ENCODE data around the gene P4HTM.
A peak's percentile ranks its signal among the peaks of the same experiment; 100 is the strongest.

The P4HTM gene

DNA sequence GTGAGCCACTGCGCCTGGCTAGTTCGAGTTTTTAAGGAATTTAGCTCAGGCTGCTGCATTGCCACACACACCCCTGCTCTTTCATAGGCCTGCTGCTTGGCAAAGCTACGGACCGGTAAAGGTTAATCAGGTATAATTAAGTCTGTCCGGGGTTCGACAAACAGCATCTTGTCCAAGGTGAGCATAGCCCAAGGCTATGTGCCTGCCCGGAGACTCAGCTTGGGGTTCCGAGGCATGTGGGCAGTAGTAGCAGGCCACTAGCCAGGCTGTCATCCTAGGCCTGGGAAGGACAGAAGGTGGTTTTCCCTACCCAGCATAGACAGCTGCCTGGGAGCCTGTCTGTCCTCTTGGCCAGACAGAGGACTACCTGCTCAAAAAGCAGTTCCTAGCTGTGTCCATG is 6.6 kb downstream of the P4HTM start:
- Histone ChIP-seq H2BK120ac (ENCODE audit: low read depth, low read length) (no peak overlapping the region), H3K4me1 (ENCODE audit: control insufficient read depth, low read depth, low read length) (no peaks in the 10 kb centered on the region), H3K4me3 (ENCODE audit: low read length) (no peak overlapping the region), H3K79me2 (ENCODE audit: control insufficient read depth, insufficient read depth, low read length) (no peaks in the 10 kb centered on the region), H3K4ac (ENCODE audit: low read depth, low read length) (no peak overlapping the region), H2BK15ac (replicated peaks; ENCODE audit: low read depth) (no peak overlapping the region), H3K56ac (ENCODE audit: low read length) (no peak overlapping the region), H3K27ac (ENCODE audit: low read depth, low read length) (no peak overlapping the region), H3K9ac (ENCODE audit: low read length) (no peak overlapping the region), H3K23ac (ENCODE audit: low read length) (no peak overlapping the region), H3K4me2 (ENCODE audit: low read length) (no peak overlapping the region), H3K36me3 (ENCODE audit: control insufficient read depth, insufficient read depth, low read length) (no peaks in the 10 kb centered on the region), H3K27me3 (ENCODE audit: insufficient read depth, low read length, poor library complexity) (no peaks in the 10 kb centered on the region), H2AK5ac (ENCODE audit: low read length) (no peak overlapping the region), H4K8ac (ENCODE audit: low read depth, low read length) (no peak overlapping the region), H3K79me1 (ENCODE audit: low read length) (peaks cover under 1% of the 10 kb centered on the region), H3K18ac (ENCODE audit: low read length) (no peak overlapping the region), H4K5ac (ENCODE audit: low read length) (no peak overlapping the region), H2BK5ac (ENCODE audit: low read length) (no peak overlapping the region)
- DNase-seq: no peak
- no CpG with 5 or more reads among the region's 8 CpGs for WGBS (ENCODE audit: extremely low coverage, insufficient coverage, low lambda C conversion rate)

DNA sequence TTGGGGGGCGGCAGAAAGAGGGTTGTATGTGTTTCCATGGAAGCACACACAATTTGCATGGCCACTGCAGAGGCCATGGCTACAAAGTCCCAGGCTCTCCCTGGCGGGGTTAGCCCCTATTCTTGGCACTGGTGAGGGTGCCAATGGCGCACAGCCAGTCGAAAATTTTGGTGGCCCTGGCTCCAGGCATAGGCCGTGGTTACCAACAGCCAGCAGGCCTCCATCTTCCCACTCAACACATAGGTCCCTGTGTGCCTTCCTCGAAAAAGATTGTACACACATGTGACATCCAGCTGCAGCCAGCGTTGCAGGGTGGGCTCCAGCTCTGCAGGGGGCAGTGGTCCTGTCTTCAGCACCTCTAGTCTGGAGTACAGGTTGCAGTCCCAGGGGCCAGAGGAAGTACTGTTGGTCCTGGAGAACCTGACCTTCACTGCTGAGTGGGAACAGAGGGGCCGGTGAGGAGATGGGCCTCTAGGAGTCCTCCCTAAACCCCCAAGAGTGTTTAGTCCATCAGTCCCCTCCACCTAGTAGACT is 7.1 kb downstream of the P4HTM start:
- Histone ChIP-seq H3K4me3 (ENCODE audit: low read length) (no peak overlapping the region), H3K23ac (ENCODE audit: low read length) (no peak overlapping the region), H2BK15ac (replicated peaks; ENCODE audit: low read depth) (no peak overlapping the region), H3K18ac (ENCODE audit: low read length) (no peak overlapping the region), H2AK5ac (ENCODE audit: low read length) (no peak overlapping the region), H3K4ac (ENCODE audit: low read depth, low read length) (no peak overlapping the region), H3K4me2 (ENCODE audit: low read length) (no peak overlapping the region), H2BK120ac (ENCODE audit: low read depth, low read length) (no peak overlapping the region), H3K9ac (ENCODE audit: low read length) (no peak overlapping the region), H3K79me1 (ENCODE audit: low read length) (no peaks in the 10 kb centered on the region), H2BK5ac (ENCODE audit: low read length) (no peak overlapping the region), H3K4me1 (ENCODE audit: control insufficient read depth, low read depth, low read length) (no peaks in the 10 kb centered on the region), H3K56ac (ENCODE audit: low read length) (no peak overlapping the region), H3K36me3 (ENCODE audit: control insufficient read depth, insufficient read depth, low read length) (no peaks in the 10 kb centered on the region), H4K8ac (ENCODE audit: low read depth, low read length) (no peak overlapping the region), H3K79me2 (ENCODE audit: control insufficient read depth, insufficient read depth, low read length) (no peaks in the 10 kb centered on the region), H4K5ac (ENCODE audit: low read length) (no peak overlapping the region), H3K27ac (ENCODE audit: low read depth, low read length) (no peak overlapping the region), H3K27me3 (ENCODE audit: insufficient read depth, low read length, poor library complexity) (no peaks in the 10 kb centered on the region)
- WGBS (ENCODE audit: extremely low coverage, insufficient coverage, low lambda C conversion rate): no CpG with 5 or more reads among the region's 8 CpGs
- no peak for DNase-seq

DNA sequence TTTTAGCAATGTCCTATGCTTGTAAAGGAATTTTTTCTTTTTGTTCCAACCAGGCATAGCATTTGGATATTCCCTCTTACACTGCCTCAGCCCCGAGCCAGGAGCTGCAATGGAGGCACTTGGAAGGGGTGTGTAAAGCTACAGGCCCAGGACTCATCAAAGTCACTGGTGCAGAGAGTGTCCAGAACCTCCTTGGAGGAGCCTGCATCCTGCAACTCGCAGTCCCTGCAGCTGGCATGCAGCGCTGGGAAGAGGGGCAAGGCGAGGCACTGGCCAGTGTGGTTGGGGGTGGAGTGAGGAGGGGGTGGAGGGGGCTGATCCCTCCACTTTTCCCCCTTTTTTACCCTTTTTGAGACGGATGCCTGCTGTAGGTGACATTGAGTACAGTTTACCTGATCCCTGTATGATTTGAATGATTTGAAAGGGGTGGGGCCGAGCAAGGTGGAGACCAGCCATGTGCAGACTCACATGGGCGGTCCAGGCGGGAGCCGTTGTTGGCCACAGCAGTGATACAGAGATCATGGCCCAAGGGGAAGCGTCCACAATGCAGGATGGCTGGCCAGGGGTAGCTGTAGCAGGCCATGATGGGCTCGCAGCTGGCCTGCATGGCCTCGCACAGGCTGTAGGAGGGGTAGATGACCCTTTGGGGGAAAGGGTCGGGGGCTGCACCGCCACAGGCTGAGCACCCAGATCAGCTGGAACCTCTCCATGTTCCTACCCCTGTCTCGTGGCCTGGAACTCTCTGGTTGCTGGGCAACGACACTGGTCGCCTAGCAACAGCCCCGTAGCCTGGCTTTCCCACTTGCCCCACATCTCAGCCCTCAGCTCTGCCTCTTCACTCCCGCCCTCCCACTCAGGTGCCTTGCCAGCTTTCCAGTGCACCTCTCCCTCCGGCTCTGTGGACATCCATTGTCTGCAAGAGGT is 7.9 kb downstream of the P4HTM start:
- no peak overlapping the region for H4K8ac ChIP-seq (ENCODE audit: low read depth, low read length)
- H3K4me3 ChIP-seq (ENCODE audit: low read length): no peak overlapping the region
- H3K27me3 ChIP-seq (ENCODE audit: insufficient read depth, low read length, poor library complexity): no peaks in the 10 kb centered on the region
- no CpG with 5 or more reads among the region's 20 CpGs for WGBS (ENCODE audit: extremely low coverage, insufficient coverage, low lambda C conversion rate)
- H3K4me2 ChIP-seq (ENCODE audit: low read length): no peak overlapping the region
- no peaks in the 10 kb centered on the region for H3K36me3 ChIP-seq (ENCODE audit: control insufficient read depth, insufficient read depth, low read length)
- H3K79me1 ChIP-seq (ENCODE audit: low read length): no peaks in the 10 kb centered on the region
- no peak overlapping the region for H2BK5ac ChIP-seq (ENCODE audit: low read length)
- H3K27ac ChIP-seq (ENCODE audit: low read depth, low read length): no peak overlapping the region
- peak; percentile 58 for DNase-seq
- no peak overlapping the region for H3K18ac ChIP-seq (ENCODE audit: low read length)
- H3K9ac ChIP-seq (ENCODE audit: low read length): no peak overlapping the region
- H3K4ac ChIP-seq (ENCODE audit: low read depth, low read length): no peak overlapping the region
- H3K56ac ChIP-seq (ENCODE audit: low read length): no peak overlapping the region
- H2AK5ac ChIP-seq (ENCODE audit: low read length): no peak overlapping the region
- H2BK15ac ChIP-seq (replicated peaks; ENCODE audit: low read depth): no peak overlapping the region
- H3K79me2 ChIP-seq (ENCODE audit: control insufficient read depth, insufficient read depth, low read length): no peaks in the 10 kb centered on the region
- H2BK120ac ChIP-seq (ENCODE audit: low read depth, low read length): no peak overlapping the region
- no peaks in the 10 kb centered on the region for H3K4me1 ChIP-seq (ENCODE audit: control insufficient read depth, low read depth, low read length)
- no peak overlapping the region for H4K5ac ChIP-seq (ENCODE audit: low read length)
- H3K23ac ChIP-seq (ENCODE audit: low read length): no peak overlapping the region

DNA sequence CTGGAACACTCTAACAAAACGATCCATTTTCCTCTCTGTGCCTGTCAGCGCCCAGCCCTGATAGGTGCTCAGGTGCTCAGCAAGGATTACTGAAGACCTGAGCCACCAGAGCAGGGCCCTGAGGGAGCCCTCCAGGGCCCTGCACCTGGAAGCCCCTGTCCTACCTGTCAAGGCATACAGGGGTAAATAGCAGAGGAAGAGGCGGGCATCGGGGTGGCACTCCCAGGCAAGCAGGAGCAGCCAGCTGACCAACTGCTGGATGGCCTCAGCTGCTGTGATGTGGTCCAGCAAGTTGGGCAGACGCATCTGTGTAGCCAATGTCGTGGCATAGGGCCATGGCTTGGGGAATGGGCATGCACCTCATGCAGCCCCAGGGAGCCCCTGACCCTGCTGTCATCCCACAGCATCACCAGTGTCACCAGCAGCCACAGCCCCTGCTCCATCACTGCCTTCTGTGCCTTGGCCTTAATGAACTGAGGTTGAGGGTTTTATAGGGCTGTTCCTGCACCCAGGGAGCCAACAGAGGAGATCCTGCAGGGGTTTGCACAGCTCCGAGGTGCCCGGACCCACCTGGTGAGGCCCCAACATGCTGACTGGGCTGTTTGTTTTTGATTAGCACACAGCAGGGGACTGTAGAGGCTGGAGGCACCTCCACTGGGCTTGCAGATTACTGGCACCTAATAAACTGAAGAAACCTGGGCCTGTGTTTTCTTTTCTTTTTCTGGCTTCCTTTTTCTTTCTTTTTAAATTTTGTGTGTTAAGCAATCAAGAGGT is 9.2 kb downstream of the P4HTM start:
- Histone ChIP-seq H3K36me3 (ENCODE audit: control insufficient read depth, insufficient read depth, low read length) (no peaks in the 10 kb centered on the region), H3K4me1 (ENCODE audit: control insufficient read depth, low read depth, low read length) (no peaks in the 10 kb centered on the region), H3K9ac (ENCODE audit: low read length) (no peak overlapping the region), H2AK5ac (ENCODE audit: low read length) (no peak overlapping the region), H3K79me2 (ENCODE audit: control insufficient read depth, insufficient read depth, low read length) (no peaks in the 10 kb centered on the region), H3K23ac (ENCODE audit: low read length) (no peak overlapping the region), H4K5ac (ENCODE audit: low read length) (no peak overlapping the region), H3K4me3 (ENCODE audit: low read length) (no peak overlapping the region), H2BK15ac (replicated peaks; ENCODE audit: low read depth) (no peak overlapping the region), H3K4ac (ENCODE audit: low read depth, low read length) (no peak overlapping the region), H3K18ac (ENCODE audit: low read length) (no peak overlapping the region), H3K27me3 (ENCODE audit: insufficient read depth, low read length, poor library complexity) (no peaks in the 10 kb centered on the region), H4K8ac (ENCODE audit: low read depth, low read length) (no peak overlapping the region), H3K79me1 (ENCODE audit: low read length) (no peaks in the 10 kb centered on the region), H3K27ac (ENCODE audit: low read depth, low read length) (no peak overlapping the region), H2BK5ac (ENCODE audit: low read length) (no peak overlapping the region), H2BK120ac (ENCODE audit: low read depth, low read length) (no peak overlapping the region), H3K4me2 (ENCODE audit: low read length) (no peak overlapping the region), H3K56ac (ENCODE audit: low read length) (no peak overlapping the region)
- no peak for DNase-seq
- WGBS (ENCODE audit: extremely low coverage, insufficient coverage, low lambda C conversion rate): no CpG with 5 or more reads among the region's 8 CpGs

DNA sequence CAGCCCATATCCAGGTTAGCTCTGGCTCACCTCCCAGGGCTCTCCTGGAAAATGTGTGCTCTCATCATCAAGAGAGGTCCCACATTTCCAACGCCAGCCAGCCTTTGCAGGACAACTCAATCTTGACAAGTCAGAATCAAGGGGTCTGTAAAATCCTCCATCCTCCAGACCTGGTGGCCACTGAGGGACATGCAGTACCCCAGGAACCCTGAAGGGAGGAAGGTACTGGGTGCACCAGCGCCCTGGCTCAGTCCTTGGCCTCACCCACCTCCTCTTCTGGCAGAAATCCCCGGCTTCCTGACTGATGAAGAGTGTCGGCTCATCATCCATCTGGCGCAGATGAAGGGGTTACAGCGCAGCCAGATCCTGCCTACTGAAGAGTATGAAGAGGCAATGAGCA is 11.1 kb downstream of the P4HTM start:
- Histone ChIP-seq H3K4me3 (ENCODE audit: low read length) (no peak overlapping the region), H4K5ac (ENCODE audit: low read length) (no peak overlapping the region), H3K4ac (ENCODE audit: low read depth, low read length) (no peak overlapping the region), H2BK15ac (replicated peaks; ENCODE audit: low read depth) (no peak overlapping the region), H2AK5ac (ENCODE audit: low read length) (no peak overlapping the region), H3K27me3 (ENCODE audit: insufficient read depth, low read length, poor library complexity) (no peaks in the 10 kb centered on the region), H2BK5ac (ENCODE audit: low read length) (no peak overlapping the region), H4K8ac (ENCODE audit: low read depth, low read length) (no peak overlapping the region), H3K18ac (ENCODE audit: low read length) (no peak overlapping the region), H3K27ac (ENCODE audit: low read depth, low read length) (no peak overlapping the region), H3K36me3 (ENCODE audit: control insufficient read depth, insufficient read depth, low read length) (no peaks in the 10 kb centered on the region), H3K4me2 (ENCODE audit: low read length) (no peak overlapping the region), H3K23ac (ENCODE audit: low read length) (no peak overlapping the region), H2BK120ac (ENCODE audit: low read depth, low read length) (no peak overlapping the region), H3K4me1 (ENCODE audit: control insufficient read depth, low read depth, low read length) (no peaks in the 10 kb centered on the region), H3K9ac (ENCODE audit: low read length) (no peak overlapping the region), H3K56ac (ENCODE audit: low read length) (no peak overlapping the region), H3K79me2 (ENCODE audit: control insufficient read depth, insufficient read depth, low read length) (no peaks in the 10 kb centered on the region), H3K79me1 (ENCODE audit: low read length) (no peaks in the 10 kb centered on the region)
- no CpG with 5 or more reads among the region's 6 CpGs for WGBS (ENCODE audit: extremely low coverage, insufficient coverage, low lambda C conversion rate)
- DNase-seq: no peak
